ENCODE measurements around the gene PLAC1.

The PLAC1 gene

GRCh38 chrX:134688839-134689238, 30.6 kb upstream of the PLAC1 start (continued):
- TF ChIP-seq CREB5 (CRISPR knock-in tag; IDR thresholded peaks at IDR 0.05; ENCODE audit: low read depth) (no peak), OSR1 (CRISPR knock-in tag; IDR thresholded peaks at IDR 0.05) (no peak), TOX (CRISPR knock-in tag; IDR thresholded peaks at IDR 0.05; ENCODE audit: borderline replicate concordance) (no peak), TCF4 (CRISPR knock-in tag; IDR thresholded peaks at IDR 0.05; ENCODE audit: borderline replicate concordance) (no peak), PPARA (CRISPR knock-in tag; IDR thresholded peaks at IDR 0.05; ENCODE audit: borderline replicate concordance) (no peak), ESRRG (CRISPR knock-in tag; IDR thresholded peaks at IDR 0.05) (no peak), ZC3H10 (CRISPR knock-in tag; IDR thresholded peaks at IDR 0.05) (no peak), ZNF8 (CRISPR knock-in tag; IDR thresholded peaks at IDR 0.05) (no peak), ZNF565 (CRISPR knock-in tag; conservative IDR thresholded peaks at IDR 0.05; ENCODE audit: low read depth) (no peak), ZFP30 (CRISPR knock-in tag; IDR thresholded peaks at IDR 0.05) (no peak)

DNA sequence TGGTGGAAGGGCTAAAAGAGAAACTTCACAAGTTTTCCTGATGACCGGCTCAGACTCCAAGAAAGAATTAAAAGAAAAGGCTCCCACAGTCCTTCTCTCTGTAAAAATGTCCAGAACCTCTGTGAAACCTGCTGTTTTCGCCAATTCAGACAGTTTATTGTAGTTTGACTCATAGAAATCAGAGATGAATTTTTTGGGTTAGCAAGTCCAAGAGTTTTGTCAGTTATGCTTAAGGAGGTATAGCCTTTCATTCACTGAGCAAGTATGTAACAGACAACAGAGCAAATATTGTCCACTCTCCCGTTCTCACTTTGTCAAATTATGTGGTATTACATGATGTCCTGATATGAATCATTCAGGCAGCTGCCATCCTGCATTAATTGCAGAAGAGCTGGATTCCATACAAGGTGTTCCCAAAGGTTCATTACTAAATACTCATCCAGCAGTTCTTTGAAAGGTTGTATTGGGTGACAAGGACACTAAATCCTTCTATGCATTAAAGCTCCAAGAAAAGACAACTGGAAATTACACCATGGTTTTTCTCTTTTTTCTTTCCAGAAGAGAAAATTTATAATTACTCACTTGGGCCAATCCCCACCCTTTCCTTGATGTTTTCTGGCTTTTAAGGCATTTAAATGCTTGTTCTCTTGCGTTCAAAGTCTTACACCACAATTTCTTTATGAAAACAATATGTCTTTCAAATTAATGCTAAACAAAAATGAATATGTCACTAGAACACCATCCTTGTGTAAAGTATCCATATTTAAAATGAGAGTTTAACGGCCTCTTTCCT, 30.0 kb upstream of the PLAC1 start:
- TF ChIP-seq GLIS3 (CRISPR knock-in tag; IDR thresholded peaks at IDR 0.05) (no peak), SNAI2 (CRISPR knock-in tag; IDR thresholded peaks at IDR 0.05) (no peak), TOX (CRISPR knock-in tag; IDR thresholded peaks at IDR 0.05; ENCODE audit: borderline replicate concordance) (peak; percentile 72; the same call in 1 of the 2 replicates), ZC3H10 (CRISPR knock-in tag; IDR thresholded peaks at IDR 0.05) (peak; percentile 88), RARB (CRISPR knock-in tag; IDR thresholded peaks at IDR 0.05) (peak; percentile 71; the same call in 1 of the 2 replicates)
- peak; percentile 38 for ATAC-seq

GRCh38 chrX:134685668-134686067, 27.4 kb upstream of the PLAC1 start:
- ATAC-seq: peak; percentile 80
- peak; percentile 70; the same call in 1 of the 2 replicates for TF ChIP-seq RARB (CRISPR knock-in tag; IDR thresholded peaks at IDR 0.05)
- no peak for TF ChIP-seq ESRRG (CRISPR knock-in tag; IDR thresholded peaks at IDR 0.05)
- no peak for TF ChIP-seq SNAI2 (CRISPR knock-in tag; IDR thresholded peaks at IDR 0.05)
- peak; percentile 71; the same call in 1 of the 2 replicates for TF ChIP-seq TOX (CRISPR knock-in tag; IDR thresholded peaks at IDR 0.05; ENCODE audit: borderline replicate concordance)
- no peak for TF ChIP-seq ZNF565 (CRISPR knock-in tag; conservative IDR thresholded peaks at IDR 0.05; ENCODE audit: low read depth)
- TF ChIP-seq ISL1 (CRISPR knock-in tag; IDR thresholded peaks at IDR 0.05): peak; percentile 57
- TF ChIP-seq BACH2 (CRISPR knock-in tag; IDR thresholded peaks at IDR 0.05; ENCODE audit: borderline replicate concordance): no peak
- 0 out of 2 replicates have a peak, but pooled peaks have one; percentile 23 for TF ChIP-seq PATZ1 (CRISPR knock-in tag; IDR thresholded peaks at IDR 0.05; ENCODE audit: borderline replicate concordance)

- TF ChIP-seq, protein P1, sequence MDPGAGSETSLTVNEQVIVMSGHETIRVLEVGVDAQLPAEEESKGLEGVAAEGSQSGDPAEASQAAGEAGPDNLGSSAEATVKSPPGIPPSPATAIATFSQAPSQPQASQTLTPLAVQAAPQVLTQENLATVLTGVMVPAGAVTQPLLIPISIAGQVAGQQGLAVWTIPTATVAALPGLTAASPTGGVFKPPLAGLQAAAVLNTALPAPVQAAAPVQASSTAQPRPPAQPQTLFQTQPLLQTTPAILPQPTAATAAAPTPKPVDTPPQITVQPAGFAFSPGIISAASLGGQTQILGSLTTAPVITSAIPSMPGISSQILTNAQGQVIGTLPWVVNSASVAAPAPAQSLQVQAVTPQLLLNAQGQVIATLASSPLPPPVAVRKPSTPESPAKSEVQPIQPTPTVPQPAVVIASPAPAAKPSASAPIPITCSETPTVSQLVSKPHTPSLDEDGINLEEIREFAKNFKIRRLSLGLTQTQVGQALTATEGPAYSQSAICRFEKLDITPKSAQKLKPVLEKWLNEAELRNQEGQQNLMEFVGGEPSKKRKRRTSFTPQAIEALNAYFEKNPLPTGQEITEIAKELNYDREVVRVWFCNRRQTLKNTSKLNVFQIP (CRISPR knock-in tag; IDR thresholded peaks at IDR 0.05; ENCODE audit: borderline replicate concordance, low read depth): no peak
- no peak for ATAC-seq
These were observed 26.7 kb upstream of the PLAC1 start for GRCh38 chrX:134684956-134685355.

- TF ChIP-seq ZNF70 (CRISPR knock-in tag; IDR thresholded peaks at IDR 0.05) (no peak), RARB (CRISPR knock-in tag; IDR thresholded peaks at IDR 0.05) (no peak), PATZ1 (CRISPR knock-in tag; IDR thresholded peaks at IDR 0.05; ENCODE audit: borderline replicate concordance) (no peak), PPARA (CRISPR knock-in tag; IDR thresholded peaks at IDR 0.05; ENCODE audit: borderline replicate concordance) (no peak), SNAI2 (CRISPR knock-in tag; IDR thresholded peaks at IDR 0.05) (no peak), OSR1 (CRISPR knock-in tag; IDR thresholded peaks at IDR 0.05) (no peak), CSDC2 (CRISPR knock-in tag; IDR thresholded peaks at IDR 0.05) (no peak), TOX (CRISPR knock-in tag; IDR thresholded peaks at IDR 0.05; ENCODE audit: borderline replicate concordance) (no peak), ESRRG (CRISPR knock-in tag; IDR thresholded peaks at IDR 0.05) (no peak), BACH2 (CRISPR knock-in tag; IDR thresholded peaks at IDR 0.05; ENCODE audit: borderline replicate concordance) (no peak)
- ATAC-seq: peak; percentile 14; the same call in 2 of the 3 replicates
These were observed 25.2 kb upstream of the PLAC1 start for GRCh38 chrX:134683351-134684005.
